D721Med (cell line): ENCODE results near the gene NPS.

Source experiments
- DNase-seq: peaks from one replicate; pipeline ENCODE4 v3.0.0; 2011; ENCODE audit warnings: low spot score; ENCODE audit not compliant: insufficient read length
- FAIRE-seq: peaks from 2 replicates; lab custom pipeline; 2011; peaks lifted over from hg19 to GRCh38; lab: Jason Lieb, UNC
- TF ChIP-seq, protein P1 (sequence below): IDR thresholded peaks from 2 replicates; pipeline ENCODE4 v1.5.1; 2012; ENCODE audit warnings: mild to moderate bottlenecking, control low read depth; ENCODE audit not compliant: insufficient read depth; ENCODE audit errors: missing control alignments

Gene NPS

DNA sequence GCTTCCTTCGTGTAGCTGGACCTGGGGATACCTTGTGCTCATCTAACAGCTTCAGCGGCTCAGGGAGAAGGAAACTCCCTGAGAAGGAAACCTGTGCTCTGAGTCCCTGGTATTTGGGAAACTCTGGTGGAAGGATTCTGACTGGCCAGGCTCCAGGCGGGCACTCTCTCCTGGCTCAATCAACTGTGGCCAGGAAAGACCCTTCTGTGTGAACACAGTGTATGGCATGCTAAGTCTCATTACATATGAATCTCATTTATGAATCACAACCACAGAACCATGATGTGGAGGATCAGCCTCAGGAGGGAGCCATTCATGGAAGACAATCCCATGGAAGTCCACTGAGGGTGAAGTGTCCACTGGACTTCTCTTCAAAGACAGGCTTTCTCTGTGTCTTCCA lies 20.9 kb downstream of the NPS start:
- no peak for FAIRE-seq
- TF ChIP-seq, protein P1, sequence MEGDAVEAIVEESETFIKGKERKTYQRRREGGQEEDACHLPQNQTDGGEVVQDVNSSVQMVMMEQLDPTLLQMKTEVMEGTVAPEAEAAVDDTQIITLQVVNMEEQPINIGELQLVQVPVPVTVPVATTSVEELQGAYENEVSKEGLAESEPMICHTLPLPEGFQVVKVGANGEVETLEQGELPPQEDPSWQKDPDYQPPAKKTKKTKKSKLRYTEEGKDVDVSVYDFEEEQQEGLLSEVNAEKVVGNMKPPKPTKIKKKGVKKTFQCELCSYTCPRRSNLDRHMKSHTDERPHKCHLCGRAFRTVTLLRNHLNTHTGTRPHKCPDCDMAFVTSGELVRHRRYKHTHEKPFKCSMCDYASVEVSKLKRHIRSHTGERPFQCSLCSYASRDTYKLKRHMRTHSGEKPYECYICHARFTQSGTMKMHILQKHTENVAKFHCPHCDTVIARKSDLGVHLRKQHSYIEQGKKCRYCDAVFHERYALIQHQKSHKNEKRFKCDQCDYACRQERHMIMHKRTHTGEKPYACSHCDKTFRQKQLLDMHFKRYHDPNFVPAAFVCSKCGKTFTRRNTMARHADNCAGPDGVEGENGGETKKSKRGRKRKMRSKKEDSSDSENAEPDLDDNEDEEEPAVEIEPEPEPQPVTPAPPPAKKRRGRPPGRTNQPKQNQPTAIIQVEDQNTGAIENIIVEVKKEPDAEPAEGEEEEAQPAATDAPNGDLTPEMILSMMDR: no peak
- DNase-seq: no peak

DNA sequence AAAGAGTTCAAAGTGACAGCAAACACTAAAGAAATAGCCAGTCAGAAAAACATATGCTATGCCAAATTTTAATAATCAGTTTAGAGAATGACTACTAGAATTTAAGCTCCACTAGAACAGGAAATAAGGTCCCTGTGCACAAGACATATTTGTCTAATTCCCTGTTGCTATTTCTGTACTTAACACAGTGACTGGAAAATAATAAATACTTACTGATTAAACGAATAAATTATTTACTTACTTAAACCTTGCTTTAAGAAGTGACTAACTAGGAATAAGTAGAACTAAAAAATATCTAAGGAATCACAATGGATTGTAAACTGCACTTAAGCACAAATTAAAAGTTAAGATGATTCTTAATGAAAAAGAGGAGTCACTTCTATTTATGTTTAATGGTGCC lies 22.3 kb downstream of the NPS start:
- TF ChIP-seq, protein P1: no peak
- FAIRE-seq (no peak), DNase-seq (no peak)

DNA sequence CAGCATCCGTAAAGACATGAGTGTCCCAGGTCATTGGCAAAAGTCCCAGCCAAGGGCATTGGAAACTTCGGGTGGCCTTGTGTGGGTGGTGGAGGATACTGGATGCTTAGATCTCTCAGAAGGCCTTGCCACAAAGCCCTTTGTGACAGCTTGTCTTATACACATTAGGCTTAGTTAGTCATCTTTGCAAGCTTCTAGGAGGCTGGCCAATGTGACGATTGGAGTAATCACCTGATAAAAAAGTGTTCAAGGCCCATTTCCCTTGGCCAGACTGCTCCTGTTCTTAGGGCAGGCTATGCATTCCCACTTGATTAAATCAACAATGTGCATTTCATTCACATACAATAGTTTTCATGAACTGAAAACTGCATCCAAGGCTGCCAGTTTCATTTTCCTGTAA lies 26.9 kb downstream of the NPS start:
- TF ChIP-seq, protein P1: no peak
- DNase-seq (no peak), FAIRE-seq (no peak)

DNA sequence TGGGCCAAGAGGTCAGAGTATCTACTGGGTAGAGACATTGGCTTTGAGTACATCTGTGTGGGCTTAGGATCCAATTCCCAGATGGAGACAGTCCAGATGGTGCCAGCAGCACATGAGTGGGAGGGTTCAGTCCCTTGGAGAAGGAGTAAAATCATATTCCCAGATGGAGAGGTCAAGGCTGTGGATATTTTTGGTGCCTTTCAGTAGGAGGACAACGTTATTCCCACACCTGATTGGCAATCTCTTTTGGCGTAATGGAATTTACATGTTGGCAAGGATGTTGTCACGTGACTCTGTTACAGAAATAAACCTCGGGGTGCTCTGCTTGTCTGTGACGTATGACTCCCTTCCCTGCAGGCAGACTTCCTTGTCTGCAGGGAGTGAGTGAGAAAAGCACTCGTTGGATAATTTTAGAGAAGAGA lies 27.6 kb downstream of the NPS start:
- TF ChIP-seq, protein P1: no peak
- DNase-seq (no peak), FAIRE-seq (no peak)

DNA sequence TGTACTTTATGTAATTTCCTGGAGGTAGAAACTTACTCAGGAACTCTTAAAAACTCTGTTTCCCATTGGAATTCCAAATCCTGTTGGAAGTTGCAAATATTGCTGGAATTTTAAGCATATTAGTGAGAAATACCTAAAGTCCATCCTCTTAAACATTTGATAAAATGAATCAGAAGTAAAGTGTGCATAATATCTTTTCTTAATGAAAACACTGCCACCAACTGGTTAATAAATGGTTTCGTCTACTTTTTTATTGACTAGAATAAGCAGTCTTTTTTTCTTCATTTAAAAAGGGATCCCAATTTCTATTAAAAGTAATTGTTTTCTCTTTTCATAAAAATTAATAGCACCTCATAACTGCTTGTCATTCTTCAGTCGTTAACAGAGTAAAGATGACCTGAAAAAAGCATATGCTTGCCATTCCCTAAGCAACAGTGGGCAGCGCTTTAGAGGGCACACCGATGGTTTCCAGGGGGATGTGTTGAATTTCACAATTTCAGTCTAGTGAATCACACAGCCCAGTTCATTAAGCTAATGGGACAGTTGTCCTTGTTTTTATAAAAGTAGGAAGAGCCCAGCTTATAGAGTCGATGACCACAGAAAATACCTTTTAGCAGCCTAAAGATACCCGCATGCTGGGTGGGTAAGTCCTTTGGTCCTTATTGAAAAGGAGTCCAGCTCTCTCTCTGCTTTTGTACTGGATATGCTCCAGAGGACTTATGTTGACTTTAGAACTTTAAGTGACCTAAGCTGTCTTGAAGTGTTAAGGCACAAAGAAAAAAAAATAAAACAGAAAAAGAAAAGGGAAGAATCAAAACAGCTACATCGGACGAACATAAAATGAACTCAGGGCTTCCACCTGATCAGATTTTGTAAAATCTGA lies 28.5 kb downstream of the NPS start:
- TF ChIP-seq, protein P1: peak; percentile 57
- DNase-seq (no peak), FAIRE-seq (no peak)

DNA sequence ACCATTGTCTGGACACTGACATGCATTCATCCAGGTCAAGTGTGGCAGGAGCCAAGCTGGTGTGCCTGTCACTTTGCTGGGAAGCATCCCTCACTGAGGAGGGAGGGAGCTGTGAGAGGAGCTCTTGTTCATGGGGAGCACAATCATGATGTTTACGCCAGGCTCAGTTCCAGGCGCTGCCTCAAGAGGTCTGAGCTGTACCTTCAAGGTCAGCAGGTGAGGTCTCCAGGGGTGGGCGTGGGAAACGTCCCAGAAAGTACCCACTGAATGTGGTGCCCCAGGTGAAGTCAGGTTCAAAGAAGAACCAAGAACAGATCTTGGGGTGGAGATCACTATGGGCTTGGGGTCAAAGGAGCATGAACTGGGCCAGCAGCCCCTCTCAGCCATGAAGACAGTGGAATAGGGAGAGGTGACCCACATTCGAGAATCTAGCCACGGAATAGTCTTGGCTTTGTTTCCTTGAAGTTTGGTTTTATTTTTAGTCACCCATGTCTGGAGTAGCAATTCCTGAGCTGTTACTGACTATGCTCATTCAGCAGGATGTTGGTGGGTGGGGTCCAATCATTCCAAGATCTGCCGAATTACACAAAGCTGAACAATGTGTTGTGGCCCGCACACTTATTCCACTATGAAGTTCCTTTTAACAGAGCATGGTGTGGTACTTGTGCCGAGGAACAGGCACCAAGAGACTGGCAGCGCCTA lies 29.3 kb downstream of the NPS start:
- DNase-seq: no peak
- FAIRE-seq: no peak
- TF ChIP-seq, protein P1: no peak

DNA sequence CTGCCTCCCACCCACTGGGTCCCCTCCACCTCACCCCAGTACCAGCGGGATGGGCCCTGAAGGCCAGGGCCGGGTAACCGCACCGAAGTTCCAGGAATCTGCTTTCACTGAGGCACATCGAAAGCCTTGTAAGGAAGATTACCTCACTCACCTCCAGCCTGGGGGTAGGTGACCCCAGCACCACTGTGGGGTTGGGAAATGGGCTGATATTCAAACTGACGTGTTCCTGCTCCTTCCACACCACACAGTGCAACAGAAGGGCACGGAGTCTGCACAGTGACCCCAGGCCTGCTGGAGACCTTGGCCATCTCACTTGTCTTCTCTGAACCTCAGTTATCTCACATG lies 29.8 kb downstream of the NPS start:
- TF ChIP-seq, protein P1: no peak
- DNase-seq: no peak

More for the DNA sequence above, 29.8 kb downstream of the NPS start:
- no peak for FAIRE-seq
